NB4 (cell line): Measurements from ENCODE around the gene QARS1.

Experiments used
- DNase-seq: peaks from one replicate; pipeline ENCODE4 v3.0.0; 2010; ENCODE audit warnings: low read depth
- H3K4me3 ChIP-seq: one replicate; pipeline ENCODE4 v1.5.1; 2011; ENCODE audit warnings: mild to moderate bottlenecking, low read depth, low read length, moderate library complexity
- MYC ChIP-seq: IDR thresholded peaks from 2 replicates; pipeline ENCODE4 v1.6.1; 2011; ENCODE audit warnings: low read depth, low read length
- POLR2A ChIP-seq: IDR thresholded peaks from 2 replicates; pipeline ENCODE4 v1.6.1; 2011; ENCODE audit warnings: mild to moderate bottlenecking; ENCODE audit not compliant: insufficient read length; ENCODE audit errors: extremely low read depth
- TF ChIP-seq, protein P1 (sequence below): IDR thresholded peaks from 2 replicates; pipeline ENCODE4 v1.6.1; 2011; ENCODE audit warnings: low read depth, low read length
- TF ChIP-seq, protein P2 (sequence below): IDR thresholded peaks from one replicate; pipeline ENCODE4 v1.5.1; 2012; ENCODE audit warnings: low read depth, low read length

The QARS1 gene

DNA sequence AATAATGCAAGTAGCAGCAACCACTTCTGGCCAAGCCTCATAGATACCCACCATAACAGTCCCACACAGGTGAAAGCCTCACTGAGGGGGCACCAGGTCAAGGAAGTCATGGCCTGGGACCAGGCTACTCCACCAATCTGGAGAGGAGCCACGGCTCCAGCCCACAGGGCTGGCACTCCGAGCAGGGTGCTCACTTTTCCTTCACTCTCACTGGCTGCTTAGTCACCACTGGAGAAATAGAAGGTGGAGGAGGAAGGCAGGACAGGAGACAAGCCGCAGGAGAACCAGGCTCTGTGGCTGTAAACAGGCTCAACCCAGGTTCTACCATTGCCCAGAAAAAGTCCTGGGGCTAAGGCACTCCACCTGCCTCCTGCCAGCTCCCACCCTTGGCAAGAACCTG is 14.9 kb upstream of the QARS1 start:
- TF ChIP-seq, protein P1, sequence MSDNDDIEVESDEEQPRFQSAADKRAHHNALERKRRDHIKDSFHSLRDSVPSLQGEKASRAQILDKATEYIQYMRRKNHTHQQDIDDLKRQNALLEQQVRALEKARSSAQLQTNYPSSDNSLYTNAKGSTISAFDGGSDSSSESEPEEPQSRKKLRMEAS, result no peak
- no peak for TF ChIP-seq POLR2A
- DNase-seq, result no peak
- H3K4me3 ChIP-seq, result peak overlapping the region; percentile 93

DNA sequence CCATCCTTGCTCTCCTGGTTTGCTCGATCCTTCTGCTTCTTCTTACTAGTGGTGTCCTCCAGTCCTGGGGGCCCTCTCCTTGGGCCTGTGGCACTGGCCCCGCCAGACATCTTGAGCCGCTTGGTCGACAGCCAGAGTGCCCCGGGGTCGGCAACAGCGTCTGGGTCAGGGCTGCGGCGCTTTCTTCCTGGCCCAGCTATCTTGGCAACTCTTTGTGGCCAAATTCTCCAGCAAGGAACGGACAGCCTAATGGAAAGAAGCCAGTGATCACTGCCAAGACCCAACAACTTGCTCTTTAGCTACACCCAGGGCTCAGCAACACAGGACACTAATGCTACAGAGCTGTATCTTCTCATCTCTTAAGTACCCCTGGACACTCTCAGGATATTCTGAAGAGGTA is 14.5 kb upstream of the QARS1 start:
- no peak for DNase-seq
- TF ChIP-seq MYC, result no peak
- no peak for TF ChIP-seq POLR2A
- TF ChIP-seq, protein P2, sequence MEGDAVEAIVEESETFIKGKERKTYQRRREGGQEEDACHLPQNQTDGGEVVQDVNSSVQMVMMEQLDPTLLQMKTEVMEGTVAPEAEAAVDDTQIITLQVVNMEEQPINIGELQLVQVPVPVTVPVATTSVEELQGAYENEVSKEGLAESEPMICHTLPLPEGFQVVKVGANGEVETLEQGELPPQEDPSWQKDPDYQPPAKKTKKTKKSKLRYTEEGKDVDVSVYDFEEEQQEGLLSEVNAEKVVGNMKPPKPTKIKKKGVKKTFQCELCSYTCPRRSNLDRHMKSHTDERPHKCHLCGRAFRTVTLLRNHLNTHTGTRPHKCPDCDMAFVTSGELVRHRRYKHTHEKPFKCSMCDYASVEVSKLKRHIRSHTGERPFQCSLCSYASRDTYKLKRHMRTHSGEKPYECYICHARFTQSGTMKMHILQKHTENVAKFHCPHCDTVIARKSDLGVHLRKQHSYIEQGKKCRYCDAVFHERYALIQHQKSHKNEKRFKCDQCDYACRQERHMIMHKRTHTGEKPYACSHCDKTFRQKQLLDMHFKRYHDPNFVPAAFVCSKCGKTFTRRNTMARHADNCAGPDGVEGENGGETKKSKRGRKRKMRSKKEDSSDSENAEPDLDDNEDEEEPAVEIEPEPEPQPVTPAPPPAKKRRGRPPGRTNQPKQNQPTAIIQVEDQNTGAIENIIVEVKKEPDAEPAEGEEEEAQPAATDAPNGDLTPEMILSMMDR, result no peak
- peak overlapping the region; percentile 93 for H3K4me3 ChIP-seq

- H3K4me3 ChIP-seq, result no peak overlapping the region
- DNase-seq, result no peak
- TF ChIP-seq POLR2A, result no peak
- TF ChIP-seq, protein P2, result no peak
- TF ChIP-seq MYC, result no peak
- TF ChIP-seq, protein P1, result no peak
Observed at GRCh38 chr3:49112262-49112661, 7.7 kb upstream of the QARS1 start.

DNA sequence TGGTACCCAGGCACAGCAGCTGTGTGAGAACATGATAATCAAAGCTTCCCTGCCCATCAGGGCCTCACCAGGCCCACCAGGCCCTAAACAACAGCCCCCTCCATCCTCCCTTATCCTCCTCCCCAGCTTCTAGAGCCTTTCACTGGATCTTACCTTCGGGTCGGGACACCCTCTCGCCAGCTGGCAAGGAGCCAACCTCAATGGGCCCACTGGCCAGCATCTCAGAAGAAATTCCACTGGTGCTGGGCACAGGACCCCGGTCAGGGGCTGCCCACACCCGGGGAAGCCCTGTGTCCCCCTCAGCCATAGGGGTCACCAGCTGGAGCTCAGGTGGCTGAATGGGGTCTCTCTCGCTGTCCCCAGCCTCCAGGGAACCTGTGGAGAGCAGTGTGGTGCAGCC is 6.8 kb upstream of the QARS1 start:
- H3K4me3 ChIP-seq, result no peak overlapping the region
- DNase-seq, result no peak
- TF ChIP-seq, protein P2, result no peak

- H3K4me3 ChIP-seq, result no peak overlapping the region
- no peak for DNase-seq
- no peak for TF ChIP-seq MYC
- TF ChIP-seq, protein P1, result no peak
- TF ChIP-seq, protein P2, result no peak
Observed at GRCh38 chr3:49110780-49111179, 6.2 kb upstream of the QARS1 start.

GRCh38 chr3:49108346-49108745 is 3.8 kb upstream of the QARS1 start:
- TF ChIP-seq, protein P2, result no peak
- TF ChIP-seq, protein P1, result no peak
- no peak for TF ChIP-seq MYC
- no peak for TF ChIP-seq POLR2A
- H3K4me3 ChIP-seq, result no peak overlapping the region
- DNase-seq, result no peak

GRCh38 chr3:49104052-49104426 is 518 bp downstream of the QARS1 start:
- TF ChIP-seq, protein P2, result no peak
- TF ChIP-seq, protein P1, result peak; percentile 40
- DNase-seq, result no peak
- H3K4me3 ChIP-seq, result peak overlapping the region; percentile 97
